ENCODE measurements around the gene MAP3K6.

- TF ChIP-seq CTCF (IDR thresholded peaks at IDR 0.05; ENCODE audit: poor library complexity, severe bottlenecking) = no peak
- TF ChIP-seq MXI1 (conservative IDR thresholded peaks at IDR 0.05; ENCODE audit: poor library complexity, severe bottlenecking) = no peak
- TF ChIP-seq EP300 (conservative IDR thresholded peaks at IDR 0.05; ENCODE audit: poor library complexity, severe bottlenecking) = no peak
These were observed 7.8 kb downstream of the MAP3K6 start for GRCh38 chr1:27358928-27359313.

All from neural cell (in vitro differentiated cells).